ENCODE results near the gene WFS1. TPM values are rescaled to one million over a fixed set of nuclear protein-coding genes. Genes with fewer than 3 reads are reported as not detected.

WFS1 gene
- total and polyA plus RNA-seq, 5 donors from 2014 or later, result 2.5 to 4.2 (median 3.8) TPM

DNA sequence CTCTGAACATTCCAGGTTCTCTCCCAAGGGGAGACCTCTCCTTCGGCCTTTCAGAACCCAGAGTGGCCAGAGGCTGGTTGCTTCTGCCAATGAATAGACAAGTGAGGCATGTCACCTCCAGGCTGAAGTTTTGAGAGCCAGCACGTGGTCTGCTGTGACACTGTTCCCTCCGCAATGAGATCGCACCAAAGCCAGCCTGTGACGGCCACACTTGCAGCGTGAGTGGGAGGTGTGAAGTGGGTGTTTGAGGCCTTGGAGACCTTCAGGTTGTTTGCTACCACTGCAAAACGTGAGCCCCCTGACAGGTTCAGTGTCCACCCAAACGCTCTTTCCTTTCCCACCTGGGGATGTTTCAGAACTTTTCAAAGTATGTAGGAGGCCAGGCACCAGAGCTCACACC is 81.0 kb downstream of the WFS1 start:
- Mint-ChIP-seq H3K9me3 (peaks cover 0 to 1% (median 0%) of the 10 kb centered on the region in 7 donors), H3K27me3 (peaks cover 11% of the 10 kb centered on the region), H3K4me3 (no peak overlapping the region), H3K36me3 (no peaks in the 10 kb centered on the region), H3K4me1 (no peaks in the 10 kb centered on the region), H3K27ac (no peak overlapping the region)
- H3K4me1 ChIP-seq (ENCODE audit: control insufficient read depth, insufficient read depth, low read length, poor library complexity, severe bottlenecking), result no peaks in the 10 kb centered on the region
- H3K27ac ChIP-seq (ENCODE audit: insufficient read depth, low read length, poor library complexity, severe bottlenecking), result no peak overlapping the region
- peaks cover 2% of the 10 kb centered on the region for H3K27me3 ChIP-seq (ENCODE audit: control insufficient read depth, insufficient read depth, low read length)
- H3K4me3 ChIP-seq (ENCODE audit: low read depth, low read length), result no peak overlapping the region
- ATAC-seq (ENCODE audit: low read depth in 2 of 2) (no peak), DNase-seq (no peak)
- H3K9me3 ChIP-seq (ENCODE audit: control insufficient read depth in 2 of 2, low read length in 2 of 2), result no peaks in the 10 kb centered on the region
- no peaks in the 10 kb centered on the region for H3K36me3 ChIP-seq (ENCODE audit: control insufficient read depth, insufficient read depth, low read length)

DNA sequence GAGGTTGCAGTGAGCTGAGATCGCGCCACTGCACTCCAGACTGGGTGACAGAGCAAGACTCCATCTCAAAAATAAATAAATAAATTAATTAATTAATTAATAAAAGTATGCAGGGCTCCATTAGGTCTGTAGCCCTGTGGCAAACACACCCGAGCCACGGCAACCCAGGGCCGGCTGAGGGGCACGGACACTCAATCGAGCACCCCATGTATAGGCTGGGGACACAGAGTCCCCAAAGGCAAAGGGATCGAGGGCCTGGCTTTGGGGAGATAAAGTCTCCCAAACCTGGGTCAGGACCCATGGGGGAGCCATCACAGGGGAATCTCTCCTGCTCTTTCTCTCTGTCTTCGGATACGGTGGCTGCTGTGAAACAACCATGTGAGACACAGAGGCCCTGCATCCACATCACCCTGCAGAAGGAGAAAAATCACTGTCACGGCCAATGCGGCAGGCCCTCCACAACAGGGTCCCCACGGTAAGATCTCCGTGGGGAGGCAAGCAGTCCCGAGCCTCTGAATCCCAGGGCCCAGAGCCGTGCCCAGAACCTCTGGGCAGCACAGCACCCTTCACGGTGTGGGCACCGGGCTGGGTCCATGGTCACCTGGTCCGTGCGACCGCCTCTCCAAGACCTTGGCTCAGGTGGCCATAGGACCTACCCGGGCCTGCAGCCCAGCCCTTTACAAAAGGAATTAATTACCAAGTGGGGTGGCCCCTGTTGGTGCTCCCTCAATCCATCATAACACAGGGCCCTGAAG is 81.8 kb downstream of the WFS1 start:
- H3K4me3 Mint-ChIP-seq, result no peak overlapping the region
- Histone ChIP-seq H3K4me1 (ENCODE audit: control insufficient read depth, insufficient read depth, low read length, poor library complexity, severe bottlenecking) (no peaks in the 10 kb centered on the region), H3K27me3 (ENCODE audit: control insufficient read depth, insufficient read depth, low read length) (peaks cover 2% of the 10 kb centered on the region), H3K4me3 (ENCODE audit: low read depth, low read length) (no peak overlapping the region), H3K9me3 (ENCODE audit: control insufficient read depth in 2 of 2, low read length in 2 of 2) (no peaks in the 10 kb centered on the region), H3K27ac (ENCODE audit: insufficient read depth, low read length, poor library complexity, severe bottlenecking) (no peak overlapping the region), H3K36me3 (ENCODE audit: control insufficient read depth, insufficient read depth, low read length) (no peaks in the 10 kb centered on the region)
- no peaks in the 10 kb centered on the region for H3K36me3 Mint-ChIP-seq
- no peaks in the 10 kb centered on the region for H3K4me1 Mint-ChIP-seq
- ATAC-seq (ENCODE audit: low read depth in 2 of 2) (no peak), DNase-seq (no peak)
- peaks cover 0 to 1% (median 0%) of the 10 kb centered on the region in 7 donors for H3K9me3 Mint-ChIP-seq
- H3K27ac Mint-ChIP-seq, result no peak overlapping the region
- H3K27me3 Mint-ChIP-seq, result peaks cover 15% of the 10 kb centered on the region

DNA sequence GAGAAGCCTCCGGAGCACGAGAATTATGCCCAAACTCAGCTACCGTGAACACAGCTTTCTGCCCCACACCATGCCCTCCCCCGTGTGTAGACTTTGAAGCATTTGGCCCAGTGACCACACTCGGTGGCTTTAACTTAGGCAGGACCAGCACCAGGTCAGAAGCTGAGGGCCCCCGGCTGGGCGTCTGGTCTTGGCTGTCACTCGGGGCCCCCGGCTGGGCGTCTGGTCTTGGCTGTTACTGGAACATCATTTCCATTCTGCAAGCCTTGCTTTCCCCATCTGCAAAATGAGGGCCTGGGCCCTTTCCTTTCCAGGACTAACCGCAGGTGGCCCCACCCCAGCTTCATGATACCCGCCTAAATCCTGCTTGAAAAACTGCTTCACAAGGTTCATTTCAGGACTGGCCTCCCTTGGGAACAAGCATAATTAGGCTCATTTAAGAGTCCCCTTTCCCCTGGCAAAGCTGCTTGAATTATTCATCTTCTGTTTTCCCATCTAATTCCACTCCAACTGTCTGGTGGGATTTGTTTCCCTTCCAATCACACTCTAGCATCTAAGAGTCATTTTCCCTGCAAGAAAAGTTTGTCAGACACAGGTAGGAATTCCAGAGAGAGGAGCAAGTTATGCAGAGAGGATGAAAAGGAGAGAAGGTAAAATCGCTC is 82.5 kb downstream of the WFS1 start:
- Histone ChIP-seq H3K4me3 (ENCODE audit: low read depth, low read length) (no peak overlapping the region), H3K4me1 (ENCODE audit: control insufficient read depth, insufficient read depth, low read length, poor library complexity, severe bottlenecking) (no peaks in the 10 kb centered on the region), H3K9me3 (ENCODE audit: control insufficient read depth in 2 of 2, low read length in 2 of 2) (no peaks in the 10 kb centered on the region), H3K27ac (ENCODE audit: insufficient read depth, low read length, poor library complexity, severe bottlenecking) (no peak overlapping the region), H3K36me3 (ENCODE audit: control insufficient read depth, insufficient read depth, low read length) (no peaks in the 10 kb centered on the region), H3K27me3 (ENCODE audit: control insufficient read depth, insufficient read depth, low read length) (peaks cover 2% of the 10 kb centered on the region)
- Mint-ChIP-seq H3K9me3 (peaks cover 0 to 1% (median 0%) of the 10 kb centered on the region in 7 donors), H3K36me3 (no peaks in the 10 kb centered on the region), H3K27me3 (peaks cover 15% of the 10 kb centered on the region), H3K4me3 (no peak overlapping the region), H3K27ac (no peak overlapping the region), H3K4me1 (no peaks in the 10 kb centered on the region)
- DNase-seq (no peak), ATAC-seq (ENCODE audit: low read depth in 2 of 2) (no peak)

Other genes with a start within 250 kb of the WFS1 start
- 39.7 TPM for gene JAKMIP1, start 69.3 kb upstream of the WFS1 start, total RNA-seq
- 10 to 100 TPM; 18.7 to 33.7 (median 26.3) TPM for gene JAKMIP1, start 69.3 kb upstream of the WFS1 start, polyA plus RNA-seq
- not detected for gene PPP2R2C, start 202.8 kb downstream of the WFS1 start, total RNA-seq
- not detected for gene PPP2R2C, start 202.8 kb downstream of the WFS1 start, polyA plus RNA-seq

Data from CD4-positive, CD25-positive, alpha-beta regulatory T cell (primary cell).